ENCODE data around the gene HAT1.
"Not testable (repeated sequence)": the region's sequence is repeated elsewhere in the genome, so short reads cannot be mapped to it uniquely, and the experiment has no call there.

The HAT1 gene

GRCh38 chr2:171894612-171894947 is 27.7 kb upstream of the HAT1 start:
- peak overlapping the region; percentile 87 for H3K4me3 ChIP-seq
- TF ChIP-seq CTCF (IDR thresholded peaks at IDR 0.05), result no peak
- peak overlapping the region; percentile 78 to 80 for H3K27ac ChIP-seq
- DNase-seq (ENCODE audit: low spot score), result no peak

- no peak overlapping the region for H3K4me3 ChIP-seq
- TF ChIP-seq CTCF (IDR thresholded peaks at IDR 0.05), result no peak
- no peak overlapping the region for H3K27ac ChIP-seq
- DNase-seq (ENCODE audit: low spot score), result no peak
Measured at GRCh38 chr2:171895786-171896185, 26.5 kb upstream of the HAT1 start.

- H3K27ac ChIP-seq; H3K4me3 ChIP-seq; DNase-seq (ENCODE audit: low spot score): not testable (repeated sequence)
Measured at GRCh38 chr2:171899623-171900282, 22.5 kb upstream of the HAT1 start.

- no peak overlapping the region for H3K27ac ChIP-seq
- TF ChIP-seq CTCF (IDR thresholded peaks at IDR 0.05), result no peak
- DNase-seq (ENCODE audit: low spot score), result no peak
- no peak overlapping the region for H3K4me3 ChIP-seq
Measured at GRCh38 chr2:171902840-171903420, 19.3 kb upstream of the HAT1 start.

- DNase-seq (ENCODE audit: low spot score), result no peak
- Histone ChIP-seq H3K4me3 (no peak overlapping the region), H3K27ac (no peak overlapping the region)
- TF ChIP-seq CTCF (IDR thresholded peaks at IDR 0.05), result no peak
Measured at GRCh38 chr2:171908235-171908634, 14.0 kb upstream of the HAT1 start.

- Histone ChIP-seq H3K27ac (no peak overlapping the region), H3K4me3 (no peak overlapping the region)
- DNase-seq (ENCODE audit: low spot score), result no peak
- TF ChIP-seq CTCF (IDR thresholded peaks at IDR 0.05), result no peak
Measured at GRCh38 chr2:171909266-171909665, 13.0 kb upstream of the HAT1 start.

- DNase-seq (ENCODE audit: low spot score), result no peak
- Histone ChIP-seq H3K27ac (no peak overlapping the region), H3K4me3 (no peak overlapping the region)
- TF ChIP-seq CTCF (IDR thresholded peaks at IDR 0.05), result no peak
Measured at GRCh38 chr2:171910494-171910893, 11.8 kb upstream of the HAT1 start.
